ENCODE measurements around the gene ZNF366.
A peak's percentile ranks its signal among the peaks of the same experiment; 100 is the strongest.
"Not testable (repeated sequence)": the region's sequence is repeated elsewhere in the genome, so short reads cannot be mapped to it uniquely, and the experiment has no call there.

ZNF366 gene

GRCh38 chr5:72436796-72437471 is 70.3 kb downstream of the ZNF366 start:
- DNase-seq: no peak

GRCh38 chr5:72434781-72435437 is 72.3 kb downstream of the ZNF366 start:
- no peak for DNase-seq

DNA sequence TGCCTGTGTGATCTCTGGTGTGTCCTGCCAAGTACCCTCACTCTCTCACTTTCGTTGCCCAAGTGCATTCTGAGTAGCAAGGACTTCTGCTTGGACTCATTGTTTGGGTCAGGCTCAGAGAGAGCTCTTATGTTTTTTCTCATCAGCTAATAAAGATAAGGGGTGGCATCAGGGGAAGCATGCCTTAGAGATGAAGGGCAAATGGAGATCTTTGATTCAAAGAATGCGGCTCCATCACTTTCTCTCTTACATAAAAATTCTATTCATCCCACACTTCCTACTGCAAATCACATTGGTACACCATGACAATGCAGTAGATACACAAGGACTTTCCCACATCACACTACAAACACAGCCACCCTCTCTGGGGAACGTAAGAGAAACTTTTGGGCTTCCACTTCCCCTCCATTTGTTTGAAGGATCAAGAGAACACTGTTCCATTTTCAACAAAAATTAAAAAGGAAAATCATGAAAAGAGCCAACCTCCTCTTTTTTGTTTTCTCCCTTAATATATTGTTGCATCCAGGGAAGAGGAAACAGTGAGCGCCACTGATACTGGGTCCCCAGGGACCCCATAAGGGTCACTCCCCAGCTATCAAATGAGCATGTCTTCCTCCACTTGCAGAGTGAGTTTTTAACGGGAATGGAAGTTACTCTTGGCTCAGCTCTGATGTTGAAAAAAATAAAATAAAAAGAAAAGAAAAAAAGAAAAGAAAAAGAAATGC is 73.0 kb downstream of the ZNF366 start:
- DNase-seq: no peak

DNA sequence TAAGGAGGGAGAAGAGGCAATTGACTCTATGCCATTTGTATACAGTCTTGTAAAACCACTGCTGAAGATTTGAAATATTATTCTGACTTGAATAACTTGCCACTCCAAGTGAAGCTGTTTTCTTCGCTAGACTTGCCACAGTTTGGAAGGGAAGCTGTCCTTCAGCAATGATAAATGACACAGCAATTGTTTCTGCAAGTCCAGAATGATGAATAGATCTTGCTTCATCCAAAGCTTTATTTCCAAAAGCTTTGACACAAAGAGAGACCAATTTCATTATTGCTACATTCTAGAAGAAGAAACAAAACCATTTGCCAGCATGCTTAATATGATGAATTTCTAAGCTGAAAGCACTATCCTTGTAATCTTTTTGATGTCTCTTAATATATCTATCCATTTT is 73.7 kb downstream of the ZNF366 start:
- DNase-seq: no peak

DNA sequence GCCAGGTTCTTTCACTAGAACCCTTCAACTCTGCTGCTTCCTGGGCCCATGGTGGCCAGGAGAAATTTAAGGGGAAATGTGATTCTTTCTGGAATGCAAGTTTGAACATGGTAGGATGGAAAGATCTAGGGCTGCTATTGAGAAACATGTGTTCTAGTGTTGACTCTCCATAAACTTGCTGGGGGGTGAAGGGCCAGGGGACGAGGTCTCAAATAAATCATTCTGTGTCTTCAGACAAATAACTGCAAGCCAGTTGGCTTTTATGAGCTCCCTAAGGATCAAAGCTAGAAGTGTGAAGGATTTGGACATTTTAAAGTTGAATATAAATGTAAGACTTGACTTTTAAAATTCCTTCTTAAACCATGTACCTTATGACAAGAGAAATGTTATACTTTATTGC is 78.5 kb downstream of the ZNF366 start:
- no peak for DNase-seq

DNA sequence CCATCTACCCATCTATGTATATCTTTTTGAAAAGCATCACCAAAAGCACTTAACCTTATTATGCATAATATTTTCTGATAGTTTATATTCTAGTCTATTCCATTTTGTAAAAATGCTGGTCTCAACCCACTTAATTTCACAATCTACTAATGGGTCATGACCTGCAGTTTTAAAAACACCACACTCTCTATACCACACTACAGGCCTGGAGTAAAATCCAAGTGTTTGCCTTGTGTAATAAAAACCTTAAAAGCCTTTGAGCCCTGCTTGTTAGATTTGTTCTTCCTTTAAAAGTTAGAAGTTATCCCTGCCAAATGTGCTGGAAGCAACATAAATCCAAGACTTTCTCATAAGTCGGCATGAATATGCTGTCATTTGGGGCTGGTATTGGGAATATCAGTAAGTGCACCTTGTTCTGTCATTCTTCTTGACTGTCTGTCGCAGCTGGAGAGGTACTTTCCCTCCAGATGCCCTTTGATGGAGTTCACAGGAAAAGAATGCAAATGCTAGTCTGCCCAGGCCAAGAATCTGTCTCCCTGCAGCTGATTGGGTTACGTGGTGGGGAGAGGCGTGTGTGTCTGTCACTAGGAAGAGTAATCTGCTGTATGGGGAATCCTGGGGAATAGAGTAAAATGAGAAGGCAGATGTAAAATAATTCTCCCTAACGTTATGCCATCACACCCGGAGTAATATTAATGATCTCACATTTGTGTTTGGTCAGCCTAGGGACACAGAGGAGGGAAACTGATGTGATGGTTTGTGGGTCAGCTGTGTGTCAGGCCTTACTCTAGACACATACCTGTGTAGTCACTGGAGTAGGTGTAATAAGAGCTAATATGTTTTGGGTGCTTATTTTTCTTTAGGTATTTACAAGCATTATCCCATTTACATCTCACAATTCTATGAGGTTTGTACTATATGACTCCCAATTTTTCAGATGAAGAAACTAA is 79.4 kb downstream of the ZNF366 start:
- no peak for DNase-seq

GRCh38 chr5:72427016-72427415 is 80.2 kb downstream of the ZNF366 start:
- DNase-seq: no peak

DNA sequence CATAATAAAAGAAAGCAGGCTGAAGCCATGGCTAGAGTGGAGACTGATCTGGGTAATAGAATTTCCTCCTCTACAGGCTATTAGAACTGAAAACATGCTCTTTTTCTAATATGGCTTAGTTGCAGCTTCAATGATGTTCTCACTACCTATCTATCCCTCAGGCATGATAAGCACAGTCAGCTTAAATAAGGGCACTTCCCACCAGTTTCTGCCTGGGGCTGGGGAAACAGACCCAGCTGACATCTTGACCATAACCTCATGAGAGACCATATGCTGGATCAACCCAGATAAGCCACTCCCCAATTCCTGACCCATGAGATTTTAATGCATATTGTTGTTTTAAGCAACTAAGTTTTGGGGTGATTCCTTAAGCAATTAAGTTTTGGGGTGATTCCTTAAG is 81.2 kb downstream of the ZNF366 start:
- DNase-seq: no peak

GRCh38 chr5:72418271-72418670 is 88.9 kb downstream of the ZNF366 start:
- no peak for DNase-seq

GRCh38 chr5:72417333-72418062 is 89.7 kb downstream of the ZNF366 start:
- DNase-seq: no peak

- DNase-seq: no peak
Measured at GRCh38 chr5:72415616-72416325, 91.4 kb downstream of the ZNF366 start.

DNA sequence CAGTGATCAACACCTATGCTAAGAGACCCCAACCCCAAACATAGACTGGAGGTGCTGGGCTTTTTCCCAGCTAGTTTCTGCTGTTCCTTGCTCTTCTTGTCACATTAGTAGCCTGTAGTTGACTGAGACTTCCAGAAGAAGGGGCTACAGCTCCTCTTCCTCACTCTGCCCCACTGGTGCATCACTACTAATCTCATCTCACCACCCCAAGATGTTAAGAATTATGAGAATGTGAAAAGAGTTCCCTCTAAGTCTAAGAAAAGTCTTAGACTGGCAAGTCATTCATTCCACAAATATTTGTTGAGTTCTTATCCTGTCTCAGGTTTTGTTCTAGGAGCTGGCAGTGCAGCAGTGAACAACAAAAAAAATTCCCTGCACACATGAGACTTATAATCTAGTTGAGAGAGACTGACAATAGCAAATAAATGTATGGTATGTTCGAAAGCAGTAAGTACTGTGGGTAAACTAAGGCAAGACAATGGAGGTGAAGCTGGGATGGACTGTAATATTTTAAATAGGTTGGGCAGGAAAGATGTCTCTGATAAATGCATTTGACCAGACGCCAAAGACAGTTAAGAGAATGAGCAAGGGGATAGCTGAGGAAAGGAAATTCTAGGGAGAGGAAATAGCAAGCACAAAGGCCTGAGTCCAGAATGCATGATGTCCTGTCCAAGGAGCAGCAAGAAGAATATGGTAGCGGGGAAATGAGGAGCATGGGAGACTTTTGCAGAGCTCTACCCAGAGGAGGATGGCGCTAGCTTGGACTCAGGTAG is 94.7 kb downstream of the ZNF366 start:
- DNase-seq: no peak

DNA sequence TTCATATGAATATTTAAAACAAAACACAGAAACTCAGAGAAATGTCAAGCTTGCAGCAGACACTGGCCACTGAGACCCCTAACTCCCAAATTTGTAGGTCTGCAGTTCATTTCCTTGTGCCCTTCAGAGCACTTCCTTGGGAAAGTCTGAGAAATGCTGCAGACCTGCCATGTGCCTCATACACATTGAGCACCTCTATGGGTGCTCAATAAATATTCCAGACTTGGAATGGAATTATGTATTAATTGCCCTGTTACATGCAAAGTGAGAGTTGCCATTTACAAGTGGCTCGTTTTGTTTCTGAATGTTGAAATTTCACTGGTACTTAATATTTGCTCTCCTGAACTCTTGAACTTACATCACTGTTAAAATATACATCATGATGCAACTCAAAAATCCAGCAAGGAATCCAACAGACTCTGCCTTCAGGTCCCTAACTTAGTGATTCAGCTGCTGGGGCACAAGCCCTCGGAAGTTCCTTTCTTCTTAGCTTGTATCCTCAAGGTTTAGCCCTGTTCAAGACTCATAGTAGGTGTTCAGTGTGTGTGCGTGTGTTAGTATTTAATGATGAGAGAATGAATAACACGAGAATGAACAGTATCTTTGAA is 96.4 kb downstream of the ZNF366 start:
- DNase-seq: peak; percentile 16

GRCh38 chr5:72408603-72409002 is 98.6 kb downstream of the ZNF366 start:
- no peak for DNase-seq

GRCh38 chr5:72408127-72408526 is 99.1 kb downstream of the ZNF366 start:
- DNase-seq: no peak

- DNase-seq: no peak
Measured at GRCh38 chr5:72407541-72407940, 99.7 kb downstream of the ZNF366 start.

GRCh38 chr5:72407078-72407477 is 100.1 kb downstream of the ZNF366 start:
- DNase-seq: no peak

GRCh38 chr5:72404771-72405170 is 102.4 kb downstream of the ZNF366 start:
- DNase-seq: not testable (repeated sequence)

- DNase-seq: no peak
Measured at GRCh38 chr5:72402959-72403628, 104.1 kb downstream of the ZNF366 start.
